ENCODE data around the gene EGFLAM. TPM values are rescaled to one million over a fixed set of nuclear protein-coding genes. Genes with fewer than 3 reads are reported as not detected.

EGFLAM gene
- 1.9 and 9.3 TPM in 2 replicates for total RNA-seq

GRCh38 chr5:38258319-38259061, at the start of gene EGFLAM:
TSS of gene EGFLAM (plus strand) at chr5:38258559. CDS start at chr5:38258755, 196 bp downstream.

All from epithelial cell of umbilical artery (primary cell).